Dorsolateral prefrontal cortex (tissue), 118 donors: ENCODE data around the gene EVI5L. TPM values are rescaled to one million over a fixed set of nuclear protein-coding genes. Genes with fewer than 3 reads are reported as not detected.

Experiments used
- total RNA-seq, 120 experiments: library from RNA; stranded (reverse); gene quantifications; one replicate each; pipeline versions ENCODE4 v1.2.3 to v1.2.4, GENCODE V29; 2022

Gene EVI5L
- total RNA-seq, 120 experiments from 2014 or later: 47.6 to 92.0 (median 62.5) TPM

Other genes with a start within 250 kb of the EVI5L start
- 10 to 100 TPM in 119 of 120 experiments, 1 to 10 TPM in 1; 7.6 to 44.7 (median 28.0) TPM for gene CAMSAP3, start 234.4 kb upstream of the EVI5L start, total RNA-seq
- 10 to 100 TPM; 30.8 to 56.2 (median 38.7) TPM for gene XAB2, start 200.7 kb upstream of the EVI5L start, total RNA-seq
- gene PET100, start 200.4 kb upstream of the EVI5L start, total RNA-seq: 100 to 1,000 TPM in 42 of 120 experiments, 10 to 100 TPM in 78; 33.4 to 159 (median 92.2) TPM
- gene PCP2, start 196.5 kb upstream of the EVI5L start, total RNA-seq: 1 to 10 TPM in 1 of 120 experiments, under 1 TPM in 2, not detected in 117; 0.77 to 2.3 (median 0.96) TPM
- gene STXBP2, start 193.1 kb upstream of the EVI5L start, total RNA-seq: 10 to 100 TPM in 97 of 120 experiments, 1 to 10 TPM in 23; 4.3 to 32.5 (median 14.6) TPM
- gene RETN, start 161.2 kb upstream of the EVI5L start, total RNA-seq: 1 to 10 TPM in 9 of 120 experiments, not detected in 111; 1.1 to 3.3 (median 1.7) TPM
- gene MCEMP1, start 153.1 kb upstream of the EVI5L start, total RNA-seq: 1 to 10 TPM in 21 of 120 experiments, under 1 TPM in 27, not detected in 72; 0.29 to 4.7 (median 0.81) TPM
- 100 to 1,000 TPM in 61 of 120 experiments, 10 to 100 TPM in 59; 59.2 to 143 (median 100) TPM for gene TRAPPC5, start 149.4 kb upstream of the EVI5L start, total RNA-seq
- 1 to 10 TPM in 1 of 120 experiments, under 1 TPM in 13, not detected in 106; 0.29 to 1.2 (median 0.61) TPM for gene FCER2, start 128.1 kb upstream of the EVI5L start, total RNA-seq
- 1 to 10 TPM in 105 of 120 experiments, under 1 TPM in 14, not detected in 1; 0.42 to 5.6 (median 2.3) TPM for gene CLEC4G, start 98.1 kb upstream of the EVI5L start, total RNA-seq
- 10 to 100 TPM in 1 of 120 experiments, 1 to 10 TPM in 67, under 1 TPM in 51, not detected in 1; 0.14 to 16.5 (median 1.2) TPM for gene CD209, start 82.7 kb upstream of the EVI5L start, total RNA-seq
- 1 to 10 TPM in 18 of 120 experiments, under 1 TPM in 60, not detected in 42; 0.16 to 3.1 (median 0.61) TPM for gene CLEC4M, start 67.0 kb upstream of the EVI5L start, total RNA-seq
- gene PRR36, start 44.2 kb downstream of the EVI5L start, total RNA-seq: 10 to 100 TPM; 15.0 to 72.0 (median 46.3) TPM
- gene LRRC8E, start 58.3 kb downstream of the EVI5L start, total RNA-seq: under 1 TPM in 4 of 120 experiments, not detected in 116; 0.15 to 0.20 (median 0.18) TPM
- gene MAP2K7, start 73.7 kb downstream of the EVI5L start, total RNA-seq: 10 to 100 TPM; 28.0 to 51.9 (median 39.4) TPM
- gene TGFBR3L, start 84.6 kb downstream of the EVI5L start, total RNA-seq: 10 to 100 TPM in 119 of 120 experiments, 1 to 10 TPM in 1; 9.8 to 66.3 (median 34.6) TPM
- 10 to 100 TPM; 11.3 to 27.9 (median 16.9) TPM for gene SNAPC2, start 90.1 kb downstream of the EVI5L start, total RNA-seq
- 100 to 1,000 TPM in 78 of 120 experiments, 10 to 100 TPM in 42; 38.0 to 212 (median 112) TPM for gene CTXN1, start 95.9 kb downstream of the EVI5L start, total RNA-seq
- 100 to 1,000 TPM in 1 of 120 experiments, 10 to 100 TPM in 119; 34.5 to 109 (median 53.7) TPM for gene TIMM44, start 113.4 kb downstream of the EVI5L start, total RNA-seq
- 10 to 100 TPM; 43.9 to 65.7 (median 53.2) TPM for gene ELAVL1, start 175.4 kb downstream of the EVI5L start, total RNA-seq
- gene CCL25, start 222.5 kb downstream of the EVI5L start, total RNA-seq: 1 to 10 TPM in 6 of 120 experiments, under 1 TPM in 9, not detected in 105; 0.57 to 4.9 (median 0.88) TPM